Muscle layer of duodenum (tissue), 2 donors: ENCODE data around the gene H2AZ1.
A peak's percentile ranks its signal among the peaks of the same experiment; 100 is the strongest.
"Not testable (repeated sequence)": the region's sequence is repeated elsewhere in the genome, so short reads cannot be mapped to it uniquely, and the experiment has no call there.

Source experiments
- H3K27ac ChIP-seq: one replicate; pipeline ENCODE4 v1.7.0; 2013; ENCODE audit warnings: mild to moderate bottlenecking, low read length
- H3K27me3 ChIP-seq: one replicate; pipeline ENCODE4 v1.7.0; 2013; ENCODE audit warnings: low read depth, mild to moderate bottlenecking, control low read depth, low read length
- H3K36me3 ChIP-seq, 2 donors: one replicate each; pipeline ENCODE4 v1.7.0; 2013; ENCODE audit warnings: low read length in 2 of 2, control low read depth in 1 of 2, mild to moderate bottlenecking in 1 of 2; ENCODE audit not compliant: insufficient read depth in 2 of 2, control insufficient read depth in 1 of 2
- H3K4me1 ChIP-seq, 2 donors: one replicate each; pipeline ENCODE4 v1.7.0; 2013; ENCODE audit warnings: low read length in 2 of 2, mild to moderate bottlenecking in 2 of 2, control low read depth in 1 of 2, moderate library complexity in 1 of 2; ENCODE audit not compliant: insufficient read depth in 2 of 2, control insufficient read depth in 1 of 2
- H3K4me3 ChIP-seq, 2 donors: one replicate each; pipeline ENCODE4 v1.7.0; 2013; ENCODE audit warnings: low read length in 2 of 2, low read depth in 1 of 2, mild to moderate bottlenecking in 1 of 2
- H3K9me3 ChIP-seq, 2 donors: one replicate each; pipeline ENCODE4 v1.7.0; 2013; ENCODE audit warnings: low read length in 2 of 2, control low read depth in 1 of 2, mild to moderate bottlenecking in 1 of 2; ENCODE audit not compliant: control insufficient read depth in 1 of 2
- donor health status: healthy.

The H2AZ1 gene

GRCh38 chr4:99965674-99966350 lies 15.7 kb upstream of the H2AZ1 start:
- no peak overlapping the region for H3K27ac ChIP-seq
- H3K27me3 ChIP-seq, result no peaks in the 10 kb centered on the region
- H3K36me3 ChIP-seq, result no peaks in the 10 kb centered on the region
- H3K4me1 ChIP-seq, result no peaks in the 10 kb centered on the region
- H3K9me3 ChIP-seq, result no peaks in the 10 kb centered on the region
- no peak overlapping the region for H3K4me3 ChIP-seq

DNA sequence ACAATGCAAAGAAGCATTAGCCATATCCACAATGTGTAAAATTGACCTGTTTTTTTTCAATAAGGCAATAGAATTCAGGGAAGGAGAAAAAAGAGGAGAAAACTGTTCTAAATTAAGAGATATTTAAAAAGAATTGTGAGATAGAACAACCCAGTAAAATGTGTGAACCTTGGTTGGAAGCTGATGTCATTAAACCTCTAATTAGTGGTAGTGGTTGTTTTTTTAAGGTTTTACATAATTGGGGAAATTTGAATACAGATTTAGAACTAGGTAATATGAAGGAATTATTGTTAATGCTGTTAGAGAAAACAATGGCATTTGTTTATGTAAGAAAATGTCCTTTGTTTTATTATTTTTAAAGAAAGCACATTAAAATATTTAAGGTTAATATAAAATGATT lies 15.1 kb upstream of the H2AZ1 start:
- Histone ChIP-seq H3K27ac (no peak overlapping the region), H3K36me3 (no peaks in the 10 kb centered on the region), H3K27me3 (no peaks in the 10 kb centered on the region), H3K9me3 (no peaks in the 10 kb centered on the region), H3K4me3 (no peak overlapping the region), H3K4me1 (no peaks in the 10 kb centered on the region)

DNA sequence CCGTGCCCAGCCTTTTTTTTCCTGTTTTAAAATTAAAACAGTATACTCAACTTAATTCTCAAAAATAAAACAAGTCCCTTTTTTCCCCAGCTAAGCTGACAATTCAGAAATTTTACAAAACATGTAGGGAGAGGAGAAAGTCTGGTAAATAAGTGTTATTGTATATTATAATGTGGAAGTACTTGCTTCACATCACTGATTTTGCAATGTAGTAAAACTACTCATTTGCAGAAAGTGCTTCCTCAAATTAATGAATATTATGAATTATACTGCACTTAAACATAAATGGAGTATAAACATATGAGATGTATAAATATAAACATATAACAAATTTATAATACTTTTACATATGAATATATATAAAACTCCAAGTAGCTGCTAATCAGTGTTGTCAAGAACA lies 11.6 kb upstream of the H2AZ1 start:
- no peak overlapping the region for H3K27ac ChIP-seq
- H3K27me3 ChIP-seq, result no peaks in the 10 kb centered on the region
- no peaks in the 10 kb centered on the region for H3K4me1 ChIP-seq
- no peaks in the 10 kb centered on the region for H3K9me3 ChIP-seq
- no peaks in the 10 kb centered on the region for H3K36me3 ChIP-seq
- H3K4me3 ChIP-seq, result no peak overlapping the region

- no peak overlapping the region for H3K27ac ChIP-seq
- H3K27me3 ChIP-seq, result no peaks in the 10 kb centered on the region
- no peaks in the 10 kb centered on the region for H3K4me1 ChIP-seq
- no peaks in the 10 kb centered on the region for H3K36me3 ChIP-seq
- H3K9me3 ChIP-seq, result no peaks in the 10 kb centered on the region
- no peak overlapping the region for H3K4me3 ChIP-seq
These were observed 10.6 kb upstream of the H2AZ1 start for GRCh38 chr4:99960648-99961047.

DNA sequence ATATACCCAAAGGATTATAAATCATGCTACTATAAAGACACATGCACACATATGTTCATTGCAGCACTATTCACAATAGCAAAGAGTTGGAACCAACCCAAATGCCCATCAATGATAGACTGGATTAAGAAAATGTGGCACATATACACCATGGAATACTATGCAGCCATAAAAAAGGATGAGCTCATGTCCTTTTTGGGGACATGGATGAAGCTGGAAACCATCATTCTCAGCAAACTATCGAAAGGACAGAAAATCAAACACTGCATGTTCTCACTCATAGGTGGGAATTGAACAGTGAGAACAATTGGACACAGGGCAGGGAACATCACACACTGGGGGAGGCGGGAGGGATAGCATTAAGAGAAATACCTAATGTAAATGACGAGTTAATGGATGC lies 8.1 kb upstream of the H2AZ1 start:
- H3K27ac ChIP-seq, H3K36me3 ChIP-seq, H3K4me3 ChIP-seq, H3K4me1 ChIP-seq, H3K27me3 ChIP-seq, H3K9me3 ChIP-seq: not testable (repeated sequence)

GRCh38 chr4:99950913-99951254 lies 809 bp upstream of the H2AZ1 start:
- Histone ChIP-seq H3K4me1 (peaks cover 5 to 15% of the 10 kb centered on the region in 2 donors), H3K27ac (peak overlapping the region; percentile 85), H3K9me3 (no peaks in the 10 kb centered on the region), H3K4me3 (peak overlapping the region; percentile 76 to 93), H3K36me3 (peaks cover 0 to 5% of the 10 kb centered on the region in 2 donors), H3K27me3 (no peaks in the 10 kb centered on the region)

DNA sequence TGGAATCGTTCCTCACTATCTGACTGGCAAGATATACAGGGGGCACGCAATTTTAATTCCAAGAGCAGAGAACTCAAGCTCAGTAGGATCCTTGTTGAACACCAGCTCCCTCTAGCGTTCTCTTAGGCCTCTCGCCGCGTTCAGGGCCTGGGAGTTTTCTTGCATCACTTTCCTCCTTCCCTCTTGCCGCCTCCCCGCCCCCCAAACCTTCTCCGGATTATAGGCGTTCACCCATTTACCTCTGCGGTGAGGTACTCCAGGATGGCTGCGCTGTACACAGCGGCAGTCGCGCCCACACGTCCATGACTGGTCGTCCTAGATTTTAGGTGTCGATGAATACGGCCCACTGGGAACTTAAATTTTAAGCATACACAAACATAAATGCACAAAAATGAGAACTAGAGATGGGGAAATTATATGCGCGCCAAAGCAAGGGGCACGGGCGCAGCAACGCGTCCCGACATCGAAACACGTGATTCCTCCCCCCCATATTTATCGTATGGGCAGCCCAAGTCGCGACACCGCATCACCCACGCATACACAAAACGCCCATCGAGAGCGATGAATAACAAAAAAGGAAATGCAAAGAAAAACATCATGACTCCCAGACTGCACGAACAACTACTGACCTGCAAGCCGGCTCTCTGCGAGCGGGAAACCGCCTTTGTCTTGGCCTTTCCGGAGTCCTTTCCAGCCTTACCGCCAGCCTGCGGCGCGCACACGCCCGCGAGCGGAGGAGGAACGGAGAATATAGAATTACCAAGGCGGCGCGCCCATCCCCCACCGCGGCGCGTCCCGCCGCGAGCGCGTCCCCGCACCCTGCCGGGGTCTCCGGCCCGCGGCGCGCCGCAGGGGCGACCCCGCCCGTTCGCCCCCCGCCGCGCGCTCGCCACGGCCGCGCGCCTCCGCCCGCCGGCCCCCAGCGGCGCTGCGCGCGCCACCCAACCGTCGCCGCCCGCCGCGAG lies 759 bp downstream of the H2AZ1 start:
- Histone ChIP-seq H3K36me3 (peaks cover 0 to 5% of the 10 kb centered on the region in 2 donors), H3K27ac (peak overlapping the region; percentile 88), H3K4me1 (peaks cover 5 to 30% of the 10 kb centered on the region in 2 donors), H3K9me3 (no peaks in the 10 kb centered on the region), H3K27me3 (no peaks in the 10 kb centered on the region), H3K4me3 (peak overlapping the region; percentile 76 to 95)

DNA sequence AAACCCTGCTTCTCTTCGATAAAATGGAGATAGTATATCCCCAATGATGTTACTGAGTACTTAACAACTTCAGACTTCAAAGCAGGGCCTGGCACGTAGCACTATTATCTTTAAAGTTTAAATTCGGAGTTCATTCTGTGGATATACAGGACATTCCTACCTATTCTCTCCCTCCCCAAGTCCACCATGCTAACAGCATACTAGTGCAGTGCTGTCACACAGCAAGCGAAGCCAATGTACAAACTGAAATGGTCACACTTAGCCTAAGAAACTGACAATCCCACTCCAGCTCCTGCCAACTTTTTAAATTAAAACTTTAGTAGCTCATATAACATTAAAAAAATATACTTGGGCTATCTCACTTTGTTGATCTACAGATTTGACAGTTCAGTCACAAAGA lies 2.5 kb downstream of the H2AZ1 start:
- Histone ChIP-seq H3K36me3 (peaks cover 0 to 5% of the 10 kb centered on the region in 2 donors), H3K27me3 (no peaks in the 10 kb centered on the region), H3K4me3 (peak overlapping the region; percentile 38 to 94), H3K9me3 (no peaks in the 10 kb centered on the region), H3K27ac (peak overlapping the region; percentile 90), H3K4me1 (peaks cover 5 to 40% of the 10 kb centered on the region in 2 donors)

DNA sequence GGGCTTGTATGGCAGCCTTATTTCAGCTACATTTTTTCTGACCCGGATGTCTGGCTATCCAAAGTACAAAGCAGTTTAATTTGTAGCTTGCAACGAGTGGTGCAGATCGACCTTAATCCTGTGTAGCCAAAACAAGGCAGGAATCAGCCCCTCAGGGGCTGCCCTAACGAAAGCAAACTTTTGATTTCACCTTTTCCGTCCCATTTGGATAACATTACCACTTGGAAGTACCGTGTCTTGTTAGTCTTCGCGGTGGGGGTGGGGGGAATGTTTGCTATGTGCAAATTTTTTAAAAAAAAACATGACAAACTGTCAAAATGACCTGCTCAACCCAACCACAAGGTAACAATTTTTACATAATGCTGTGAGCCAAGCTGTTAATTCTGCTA lies 2.9 kb downstream of the H2AZ1 start:
- Histone ChIP-seq H3K4me1 (peaks cover 5 to 40% of the 10 kb centered on the region in 2 donors), H3K4me3 (peak overlapping the region; percentile 38 to 94), H3K36me3 (peaks cover 0 to 5% of the 10 kb centered on the region in 2 donors), H3K27me3 (no peaks in the 10 kb centered on the region), H3K27ac (peak overlapping the region; percentile 90), H3K9me3 (no peaks in the 10 kb centered on the region)

DNA sequence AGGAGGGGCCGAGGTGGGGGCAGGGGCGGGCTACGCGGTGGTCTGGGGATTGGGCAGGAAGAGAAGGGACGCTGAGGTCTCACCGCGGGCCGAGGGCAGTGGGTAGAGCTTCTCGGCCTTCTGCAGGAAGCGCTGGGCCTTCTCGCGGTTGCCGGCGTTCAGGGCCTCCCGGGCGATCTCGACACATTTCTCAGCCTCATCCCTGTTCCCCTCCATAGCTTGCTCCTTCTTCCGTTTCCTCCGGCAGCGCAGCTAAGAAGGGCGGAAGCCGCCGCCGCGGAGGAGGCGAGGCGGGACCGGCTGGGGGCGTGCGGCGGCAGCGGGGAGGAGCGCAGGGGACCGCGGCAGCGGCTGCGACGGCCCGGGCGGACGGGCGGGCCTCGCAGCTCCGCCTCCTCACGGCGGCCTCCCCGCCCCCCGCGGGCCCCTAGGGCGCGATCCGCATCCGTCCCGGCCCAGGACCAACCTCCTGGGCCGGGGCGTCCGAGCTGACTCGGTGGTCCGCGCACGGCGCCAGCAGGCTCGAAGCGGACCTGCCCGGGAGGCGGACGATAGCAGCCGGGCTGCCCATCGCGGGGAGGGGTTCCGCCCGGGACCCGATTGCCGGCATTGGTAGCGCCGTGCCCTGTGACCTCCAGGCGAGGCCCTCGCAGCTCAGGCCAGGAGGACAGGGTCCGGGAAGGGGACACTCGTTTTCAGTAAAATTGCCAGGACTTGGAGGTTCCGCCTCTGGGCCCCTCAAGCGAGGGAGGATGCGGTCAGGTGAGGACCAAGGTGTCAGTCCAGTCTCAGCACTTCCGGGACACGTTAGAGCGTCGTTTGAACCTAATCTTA lies 3.5 kb downstream of the H2AZ1 start, which contains the start of gene DNAJB14:
Gene DNAJB14, minus strand, starts transcription at position 263 of the 834 bp plus-strand sequence. Its CDS starts 47 bp downstream, at position 216.
- Histone ChIP-seq H3K27me3 (no peaks in the 10 kb centered on the region), H3K36me3 (peaks cover 0 to 5% of the 10 kb centered on the region in 2 donors), H3K4me3 (peak within 1 kb of the TSS; percentile 87 to 94), H3K4me1 (peaks cover 5 to 40% of the 10 kb centered on the region in 2 donors), H3K27ac (peak within 1 kb of the TSS; percentile 90), H3K9me3 (no peaks in the 10 kb centered on the region)
